ENCODE results near the gene BANF2.
"Not testable (repeated sequence)": the region's sequence is repeated elsewhere in the genome, so short reads cannot be mapped to it uniquely, and the experiment has no call there.

BANF2 gene

GRCh38 chr20:17761604-17762003 lies 61.8 kb downstream of the BANF2 start:
- no peak for DNase-seq (ENCODE audit: low read depth in 1 of 2, low spot score in 1 of 2)

GRCh38 chr20:17762243-17762872 lies 62.6 kb downstream of the BANF2 start:
- no peak for DNase-seq (ENCODE audit: low read depth in 1 of 2, low spot score in 1 of 2)

- DNase-seq (ENCODE audit: low read depth in 1 of 2, low spot score in 1 of 2) = no peak
Measured at GRCh38 chr20:17762873-17763557, 63.2 kb downstream of the BANF2 start.

GRCh38 chr20:17765017-17765416 lies 65.3 kb downstream of the BANF2 start:
- DNase-seq (ENCODE audit: low read depth in 1 of 2, low spot score in 1 of 2) = no peak

GRCh38 chr20:17765584-17765983 lies 65.8 kb downstream of the BANF2 start:
- no peak for DNase-seq (ENCODE audit: low read depth in 1 of 2, low spot score in 1 of 2)

GRCh38 chr20:17766226-17766625 lies 66.5 kb downstream of the BANF2 start:
- no peak for DNase-seq (ENCODE audit: low read depth in 1 of 2, low spot score in 1 of 2)

- DNase-seq (ENCODE audit: low read depth in 1 of 2, low spot score in 1 of 2) = no peak
Measured at GRCh38 chr20:17767624-17768023, 67.9 kb downstream of the BANF2 start.

- DNase-seq (ENCODE audit: low read depth in 1 of 2, low spot score in 1 of 2) = no peak
Measured at GRCh38 chr20:17768271-17768670, 68.5 kb downstream of the BANF2 start.

GRCh38 chr20:17769716-17770115 lies 70.0 kb downstream of the BANF2 start:
- not testable (repeated sequence) for DNase-seq (ENCODE audit: low read depth in 1 of 2, low spot score in 1 of 2)

- DNase-seq (ENCODE audit: low read depth in 1 of 2, low spot score in 1 of 2) = no peak
Measured at GRCh38 chr20:17771206-17772004, 71.6 kb downstream of the BANF2 start.

- no peak for DNase-seq (ENCODE audit: low read depth in 1 of 2, low spot score in 1 of 2)
Measured at GRCh38 chr20:17772005-17772343, 72.2 kb downstream of the BANF2 start.

GRCh38 chr20:17773619-17774018 lies 73.9 kb downstream of the BANF2 start:
- DNase-seq (ENCODE audit: low read depth in 1 of 2, low spot score in 1 of 2) = no peak

- DNase-seq (ENCODE audit: low read depth in 1 of 2, low spot score in 1 of 2) = no peak
Measured at GRCh38 chr20:17775600-17775999, 75.8 kb downstream of the BANF2 start.

GRCh38 chr20:17776551-17776950 lies 76.8 kb downstream of the BANF2 start:
- DNase-seq (ENCODE audit: low read depth in 1 of 2, low spot score in 1 of 2) = no peak

- not testable (repeated sequence) for DNase-seq (ENCODE audit: low read depth in 1 of 2, low spot score in 1 of 2)
Measured at GRCh38 chr20:17779011-17779410, 79.2 kb downstream of the BANF2 start.

GRCh38 chr20:17782768-17783167 lies 83.0 kb downstream of the BANF2 start:
- DNase-seq (ENCODE audit: low read depth in 1 of 2, low spot score in 1 of 2) = no peak

GRCh38 chr20:17783671-17784070 lies 83.9 kb downstream of the BANF2 start:
- DNase-seq (ENCODE audit: low read depth in 1 of 2, low spot score in 1 of 2) = no peak

GRCh38 chr20:17785007-17785406 lies 85.2 kb downstream of the BANF2 start:
- DNase-seq (ENCODE audit: low read depth in 1 of 2, low spot score in 1 of 2) = no peak

All from stimulated activated CD4-positive, alpha-beta T cell treated with anti-CD3 and anti-CD28 coated beads, Interleukin-15, amount 100 ng/mL, for 1 hour (primary cell).